Measurements from ENCODE around the gene ITPA.

GRCh38 chr20:3195590-3196237 lies 13.6 kb upstream of the ITPA start:
- TF ChIP-seq CTCF (IDR thresholded peaks at IDR 0.05) (no peak), POLR2A (IDR thresholded peaks at IDR 0.05) (no peak)
